Thymus (tissue), 11 donors: ENCODE data around the gene PER2. TPM values are rescaled to one million over a fixed set of nuclear protein-coding genes. Genes with fewer than 3 reads are reported as not detected.
A peak's percentile ranks its signal among the peaks of the same experiment; 100 is the strongest.

Experiments
- DNase-seq, 9 donors: peaks; one replicate each; pipeline ENCODE4 v3.0.0-alpha.2; 2013; ENCODE audit warnings: low spot score in 9 of 9, low read depth in 6 of 9, missing footprints in 1 of 9
- H3K27ac ChIP-seq, 2 donors: one replicate each; pipeline ENCODE4 v1.5.1; 2013; ENCODE audit warnings: control low read depth in 1 of 2, low read depth in 1 of 2, low read length in 1 of 2, mild to moderate bottlenecking in 1 of 2, moderate library complexity in 1 of 2
- H3K27me3 ChIP-seq, 2 donors: one replicate each; pipeline ENCODE4 v1.5.1; 2013; ENCODE audit warnings: low read length in 1 of 2; ENCODE audit not compliant: control insufficient read depth in 2 of 2, insufficient read depth in 1 of 2
- H3K36me3 ChIP-seq, 2 donors: one replicate each; pipeline ENCODE4 v1.5.1; 2013; ENCODE audit warnings: low read length in 1 of 2, mild to moderate bottlenecking in 1 of 2, moderate library complexity in 1 of 2; ENCODE audit not compliant: control insufficient read depth in 2 of 2, insufficient read depth in 2 of 2
- H3K4me1 ChIP-seq, 2 donors: one replicate each; pipeline ENCODE4 v1.5.1; 2013; ENCODE audit warnings: low read length in 2 of 2; ENCODE audit not compliant: control insufficient read depth in 2 of 2, insufficient read depth in 2 of 2
- H3K4me3 ChIP-seq, 2 donors: one replicate each; pipeline ENCODE4 v1.5.1; 2013; ENCODE audit warnings: low read length in 2 of 2, control low read depth in 1 of 2, mild to moderate bottlenecking in 1 of 2
- H3K9me3 ChIP-seq, 2 donors: one replicate each; pipeline ENCODE4 v1.5.1; 2013; ENCODE audit warnings: low read length in 1 of 2, mild to moderate bottlenecking in 1 of 2; ENCODE audit not compliant: control insufficient read depth in 2 of 2, insufficient read depth in 1 of 2
- WGBS: extraction: QIAGEN DNeasy Blood & Tissue Kit; methylation state at CpG from one replicate; pipeline ENCODE4 v1.1.7; 2013; 5-methylcytosine and 5-hydroxymethylcytosine counted together
- polyA plus RNA-seq: library from polyadenylated mRNA; stranded (reverse); fragments of 200-250 nt; gene quantifications from one replicate; pipeline ENCODE4 v1.2.3, GENCODE V29; 2013
- total RNA-seq: library from RNA; stranded (reverse); fragments of 120-200 nt; gene quantifications from one replicate; pipeline ENCODE4 v1.2.4, GENCODE V29; 2013
- donor health status: healthy.

Gene PER2
- total and polyA plus RNA-seq, 2 donors = 3.0 to 5.6 TPM

GRCh38 chr2:238257786-238258700 lies 30.4 kb downstream of the PER2 start:
- Histone ChIP-seq H3K4me1 (no peaks in the 10 kb centered on the region), H3K27ac (no peak overlapping the region), H3K4me3 (no peak overlapping the region), H3K27me3 (no peaks in the 10 kb centered on the region), H3K36me3 (peaks cover 46 to 58% of the 10 kb centered on the region in 2 donors), H3K9me3 (no peaks in the 10 kb centered on the region)
- WGBS = 98% methylated on average over 15 of the region's 15 CpGs
- DNase-seq = no peak

DNA sequence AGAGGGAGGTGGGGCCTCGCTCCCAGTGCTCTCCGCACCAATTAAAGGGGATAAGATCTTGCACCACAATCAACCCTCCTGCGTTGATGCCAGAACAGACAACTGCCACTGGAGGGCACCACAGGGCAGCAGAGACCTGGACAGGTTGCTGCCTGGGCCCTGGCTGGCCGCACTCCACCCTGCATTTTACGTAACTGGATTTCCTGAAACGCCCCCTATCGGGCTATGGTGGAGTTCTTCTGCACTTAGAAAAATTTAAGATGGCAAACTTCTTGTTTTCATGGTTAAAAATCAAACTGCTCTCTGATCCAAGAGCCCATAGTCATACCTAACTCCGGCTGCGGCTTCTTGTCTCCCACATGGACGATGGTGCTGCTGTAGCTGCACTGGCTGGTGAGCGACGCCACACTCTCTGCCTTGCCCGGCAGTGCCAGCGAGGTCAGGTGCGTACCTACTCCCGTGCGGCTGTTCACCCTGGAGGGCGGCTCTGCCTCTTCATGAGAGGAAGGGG lies 31.8 kb downstream of the PER2 start:
- no peaks in the 10 kb centered on the region for H3K9me3 ChIP-seq
- H3K27me3 ChIP-seq = no peaks in the 10 kb centered on the region
- H3K36me3 ChIP-seq = peaks cover 54 to 55% of the 10 kb centered on the region in 2 donors
- H3K4me1 ChIP-seq = no peaks in the 10 kb centered on the region
- no peak overlapping the region for H3K4me3 ChIP-seq
- peak in 7 of 9 donors; percentile 36 to 78 (median 57) for DNase-seq
- 79% methylated on average over 18 of the region's 18 CpGs for WGBS
- no peak overlapping the region for H3K27ac ChIP-seq

GRCh38 chr2:238256111-238256510 lies 32.3 kb downstream of the PER2 start:
- Histone ChIP-seq H3K27me3 (no peaks in the 10 kb centered on the region), H3K27ac (no peak overlapping the region), H3K4me3 (no peak overlapping the region), H3K4me1 (no peaks in the 10 kb centered on the region), H3K36me3 (peaks cover 55 to 58% of the 10 kb centered on the region in 2 donors), H3K9me3 (no peaks in the 10 kb centered on the region)
- 97% methylated on average over 6 of the region's 6 CpGs for WGBS
- no peak for DNase-seq

- WGBS = 95% methylated on average over 8 of the region's 8 CpGs
- no peak overlapping the region for H3K4me3 ChIP-seq
- DNase-seq = no peak
- no peaks in the 10 kb centered on the region for H3K4me1 ChIP-seq
- H3K9me3 ChIP-seq = no peaks in the 10 kb centered on the region
- H3K27ac ChIP-seq = no peak overlapping the region
- no peaks in the 10 kb centered on the region for H3K27me3 ChIP-seq
- peaks cover 58 to 60% of the 10 kb centered on the region in 2 donors for H3K36me3 ChIP-seq
Measured at GRCh38 chr2:238255636-238256035, 32.8 kb downstream of the PER2 start.

DNA sequence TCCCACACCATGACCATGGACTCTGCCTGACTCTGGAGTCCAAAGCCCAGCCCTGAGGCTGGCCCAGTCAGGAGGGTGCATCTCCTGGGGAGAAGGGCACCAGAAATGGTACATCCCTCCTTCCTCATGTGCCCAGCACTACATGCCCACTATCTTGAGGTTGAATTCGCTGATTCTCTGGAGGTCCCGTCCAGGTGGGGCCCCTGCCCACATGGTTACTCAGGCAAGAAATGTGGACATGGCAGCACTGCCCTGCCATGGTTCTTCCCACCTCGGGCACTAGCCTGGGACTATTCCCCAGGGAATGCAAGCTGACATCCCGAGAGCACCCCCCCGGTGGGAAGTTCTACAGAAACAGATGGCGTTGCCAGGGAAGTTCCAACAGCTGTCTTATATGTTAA lies 33.3 kb downstream of the PER2 start:
- WGBS = 97% methylated on average over 6 of the region's 6 CpGs
- no peak overlapping the region for H3K27ac ChIP-seq
- DNase-seq = no peak
- no peaks in the 10 kb centered on the region for H3K27me3 ChIP-seq
- peaks cover 57 to 60% of the 10 kb centered on the region in 2 donors for H3K36me3 ChIP-seq
- H3K9me3 ChIP-seq = no peaks in the 10 kb centered on the region
- no peaks in the 10 kb centered on the region for H3K4me1 ChIP-seq
- no peak overlapping the region for H3K4me3 ChIP-seq

- no peak overlapping the region for H3K4me3 ChIP-seq
- H3K36me3 ChIP-seq = peaks cover 50 to 55% of the 10 kb centered on the region in 2 donors
- H3K4me1 ChIP-seq = no peaks in the 10 kb centered on the region
- WGBS = 91% methylated on average over 4 of the region's 4 CpGs
- H3K27ac ChIP-seq = no peak overlapping the region
- H3K27me3 ChIP-seq = no peaks in the 10 kb centered on the region
- H3K9me3 ChIP-seq = no peaks in the 10 kb centered on the region
- no peak for DNase-seq
Measured at GRCh38 chr2:238254095-238254723, 34.2 kb downstream of the PER2 start.

DNA sequence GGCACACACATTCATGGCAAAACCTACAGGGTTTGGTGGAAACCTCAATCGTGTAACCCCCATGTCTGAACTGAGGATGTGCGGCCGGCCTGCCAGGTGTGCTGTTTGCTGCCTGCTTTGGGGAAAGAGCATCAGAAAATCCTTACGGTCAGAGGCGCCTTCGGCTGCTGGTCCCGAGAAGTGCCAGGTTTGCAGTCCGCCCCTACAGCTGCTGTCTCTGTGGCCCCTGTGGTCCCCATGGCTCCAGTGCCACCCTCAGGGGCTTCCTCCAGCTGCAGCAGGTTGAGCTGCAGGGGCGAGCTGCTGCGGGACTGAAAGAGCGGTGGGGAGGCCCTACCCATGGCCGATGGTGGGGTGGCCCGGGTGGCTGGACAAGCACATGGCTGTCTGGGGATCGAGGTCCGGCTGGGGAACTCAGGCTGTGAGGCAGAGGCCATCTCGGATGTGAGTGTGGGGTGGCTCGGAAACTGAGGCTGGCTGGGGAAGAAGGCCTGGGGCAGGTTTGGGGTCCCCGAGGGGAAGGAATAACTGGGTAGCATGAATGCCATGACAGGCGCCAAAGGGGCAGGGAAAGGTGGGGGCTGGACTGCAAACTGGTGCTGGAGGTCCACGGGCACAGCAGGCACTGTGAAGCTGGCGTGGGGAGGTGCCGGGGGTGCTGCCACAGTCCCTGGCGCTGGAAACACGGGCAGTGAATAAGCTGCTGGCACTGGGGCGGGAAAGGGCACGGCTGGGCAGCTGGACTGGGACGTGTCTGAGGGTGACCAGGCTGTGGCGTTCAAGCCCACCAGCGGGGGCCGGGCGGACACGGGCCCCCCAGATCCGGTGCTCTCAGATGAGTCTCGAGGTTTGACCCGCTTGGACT lies 35.4 kb downstream of the PER2 start:
- 98% methylated on average over 35 of the region's 35 CpGs for WGBS
- Histone ChIP-seq H3K9me3 (no peaks in the 10 kb centered on the region), H3K27ac (no peak overlapping the region), H3K4me3 (no peak overlapping the region), H3K4me1 (no peaks in the 10 kb centered on the region), H3K36me3 (peaks cover 41 to 49% of the 10 kb centered on the region in 2 donors), H3K27me3 (no peaks in the 10 kb centered on the region)
- DNase-seq = no peak

- no peaks in the 10 kb centered on the region for H3K27me3 ChIP-seq
- no peak for DNase-seq
- no peaks in the 10 kb centered on the region for H3K9me3 ChIP-seq
- 96% methylated on average over 11 of the region's 11 CpGs for WGBS
- H3K27ac ChIP-seq = no peak overlapping the region
- H3K36me3 ChIP-seq = peaks cover 35 to 45% of the 10 kb centered on the region in 2 donors
- H3K4me3 ChIP-seq = no peak overlapping the region
- no peaks in the 10 kb centered on the region for H3K4me1 ChIP-seq
Measured at GRCh38 chr2:238251986-238252385, 36.4 kb downstream of the PER2 start.
